KMS-11 (cell line): ENCODE results near the gene TMEM138.

Experiments used
- H2AFZ ChIP-seq: fragments of 200-600 bp; sonication (generic); 2 replicates; pipeline ENCODE4 v1.6.1; 2016; ENCODE audit warnings: antibody characterized with exemption, mixed run types, low read depth
- H3K27ac ChIP-seq: fragments of 200-600 bp; sonication (generic); 2 replicates; pipeline ENCODE4 v1.6.1; 2016; ENCODE audit warnings: mild to moderate bottlenecking, mixed run types
- H3K27me3 ChIP-seq: fragments of 200-600 bp; sonication (generic); 2 replicates; pipeline ENCODE4 v1.6.1; 2017; ENCODE audit warnings: mild to moderate bottlenecking, low read depth, mixed run types, moderate library complexity; ENCODE audit not compliant: insufficient read depth
- H3K36me3 ChIP-seq: fragments of 200-600 bp; sonication (generic); 2 replicates; pipeline ENCODE4 v1.6.1; 2017; ENCODE audit warnings: mild to moderate bottlenecking, mixed run types; ENCODE audit not compliant: insufficient read depth
- H3K4me1 ChIP-seq: fragments of 200-600 bp; sonication (generic); 2 replicates; pipeline ENCODE4 v1.6.1; 2016; ENCODE audit warnings: mild to moderate bottlenecking, low read depth, mixed run types; ENCODE audit not compliant: poor library complexity, severe bottlenecking
- H3K4me2 ChIP-seq: fragments of 200-600 bp; sonication (generic); 2 replicates; pipeline ENCODE4 v1.7.0; 2016; ENCODE audit warnings: mild to moderate bottlenecking, mixed run types
- H3K4me3 ChIP-seq: fragments of 200-600 bp; sonication (generic); IDR thresholded peaks from 2 replicates; pipeline ENCODE4 v1.6.1; 2017; ENCODE audit warnings: low read depth, low read length, mixed read lengths; ENCODE audit not compliant: insufficient read depth
- H3K79me2 ChIP-seq: fragments of 200-600 bp; sonication (generic); 2 replicates; pipeline ENCODE4 v1.6.1; 2016; ENCODE audit warnings: low read depth, mixed run types; ENCODE audit not compliant: insufficient read depth
- H3K9ac ChIP-seq: fragments of 200-600 bp; sonication (generic); 2 replicates; pipeline ENCODE4 v1.6.1; 2016; ENCODE audit warnings: mild to moderate bottlenecking, mixed run types
- H4K20me1 ChIP-seq: fragments of 200-600 bp; sonication (generic); 2 replicates; pipeline ENCODE4 v1.6.1; 2016; ENCODE audit warnings: mild to moderate bottlenecking, mixed run types; ENCODE audit not compliant: insufficient read depth
- TF ChIP-seq, protein P1 (sequence below): fragments of 200-600 bp; sonication (generic); conservative IDR thresholded peaks from 2 replicates; pipeline ENCODE4 v1.6.1; 2017; ENCODE audit warnings: low read depth, mild to moderate bottlenecking, antibody characterized with exemption, low read length, moderate library complexity, mixed read lengths

The TMEM138 gene

DNA sequence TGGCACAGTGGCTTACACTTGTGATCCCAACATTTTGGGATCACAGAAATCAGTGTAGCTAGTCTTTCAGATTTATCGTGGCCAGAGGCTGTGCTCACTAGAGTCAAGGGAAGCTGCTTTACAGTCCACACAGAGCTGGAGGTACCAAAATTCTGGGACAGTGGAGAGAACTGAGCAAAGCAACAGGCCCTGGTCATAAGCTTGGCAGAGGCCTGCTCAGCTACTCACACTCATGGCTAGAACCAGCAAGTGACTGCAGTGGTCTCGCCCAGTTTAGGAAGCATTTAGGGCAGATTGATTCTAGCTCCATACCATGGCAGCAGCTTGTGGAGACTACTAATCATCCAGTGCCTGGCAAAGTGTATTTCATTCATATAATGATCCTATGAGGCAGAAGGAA, 39.0 kb downstream of the TMEM138 start:
- Histone ChIP-seq H3K4me1 (no peaks in the 10 kb centered on the region), H2AFZ (no peak overlapping the region), H3K27ac (peak overlapping the region; percentile 1; the same call in 1 of the 2 replicates), H3K79me2 (no peaks in the 10 kb centered on the region), H3K27me3 (no peaks in the 10 kb centered on the region), H3K9ac (no peak overlapping the region), H4K20me1 (no peaks in the 10 kb centered on the region), H3K4me3 (no peak overlapping the region), H3K36me3 (peaks cover 13% of the 10 kb centered on the region; the same call in 1 of the 2 replicates), H3K4me2 (no peak overlapping the region)
- TF ChIP-seq, protein P1, sequence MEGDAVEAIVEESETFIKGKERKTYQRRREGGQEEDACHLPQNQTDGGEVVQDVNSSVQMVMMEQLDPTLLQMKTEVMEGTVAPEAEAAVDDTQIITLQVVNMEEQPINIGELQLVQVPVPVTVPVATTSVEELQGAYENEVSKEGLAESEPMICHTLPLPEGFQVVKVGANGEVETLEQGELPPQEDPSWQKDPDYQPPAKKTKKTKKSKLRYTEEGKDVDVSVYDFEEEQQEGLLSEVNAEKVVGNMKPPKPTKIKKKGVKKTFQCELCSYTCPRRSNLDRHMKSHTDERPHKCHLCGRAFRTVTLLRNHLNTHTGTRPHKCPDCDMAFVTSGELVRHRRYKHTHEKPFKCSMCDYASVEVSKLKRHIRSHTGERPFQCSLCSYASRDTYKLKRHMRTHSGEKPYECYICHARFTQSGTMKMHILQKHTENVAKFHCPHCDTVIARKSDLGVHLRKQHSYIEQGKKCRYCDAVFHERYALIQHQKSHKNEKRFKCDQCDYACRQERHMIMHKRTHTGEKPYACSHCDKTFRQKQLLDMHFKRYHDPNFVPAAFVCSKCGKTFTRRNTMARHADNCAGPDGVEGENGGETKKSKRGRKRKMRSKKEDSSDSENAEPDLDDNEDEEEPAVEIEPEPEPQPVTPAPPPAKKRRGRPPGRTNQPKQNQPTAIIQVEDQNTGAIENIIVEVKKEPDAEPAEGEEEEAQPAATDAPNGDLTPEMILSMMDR: no peak

DNA sequence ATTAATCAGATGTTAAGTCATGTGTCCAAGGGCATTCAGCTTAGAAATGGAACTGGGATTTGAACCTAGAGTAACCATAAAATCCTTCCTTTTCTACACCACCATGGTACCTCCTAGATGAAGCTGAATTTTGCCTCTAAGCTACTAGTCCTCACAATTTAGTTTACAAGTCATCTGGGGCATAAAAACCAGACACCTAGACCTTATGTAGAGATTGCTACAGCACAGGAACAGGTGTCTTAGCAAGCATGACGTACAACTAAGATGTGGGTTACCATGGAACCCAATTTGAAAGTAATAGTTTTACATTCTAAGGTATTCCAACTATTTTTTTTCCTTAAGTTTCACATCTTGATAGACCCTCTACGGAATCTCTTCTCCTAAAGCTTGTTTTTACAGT, 39.4 kb downstream of the TMEM138 start:
- no peak overlapping the region for H3K9ac ChIP-seq

DNA sequence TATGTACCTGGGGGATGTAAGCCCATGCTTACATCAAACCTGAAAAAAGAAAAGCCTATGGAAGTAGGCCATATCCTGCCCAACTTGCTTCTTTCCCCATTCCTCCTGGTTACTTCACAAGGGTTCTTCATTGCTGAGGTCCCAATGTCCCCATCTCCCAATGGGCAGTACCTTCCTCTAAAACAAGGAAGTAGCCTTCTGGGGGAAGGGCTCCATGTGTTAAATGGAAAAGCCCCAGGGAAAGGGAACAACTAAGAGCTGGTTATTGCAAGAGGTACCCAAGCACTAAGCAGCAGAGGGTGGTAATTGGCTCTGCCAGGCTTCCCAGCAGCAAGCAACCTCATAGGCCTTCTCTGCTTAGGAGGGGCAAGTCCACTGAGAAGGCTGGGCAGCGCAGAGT, 41.5 kb downstream of the TMEM138 start:
- H3K4me1 ChIP-seq: no peaks in the 10 kb centered on the region
- no peak overlapping the region for H3K4me3 ChIP-seq
- no peak overlapping the region for H2AFZ ChIP-seq
- H3K4me2 ChIP-seq: no peak overlapping the region
- no peaks in the 10 kb centered on the region for H4K20me1 ChIP-seq
- TF ChIP-seq, protein P1: no peak
- no peaks in the 10 kb centered on the region for H3K27me3 ChIP-seq
- no peak overlapping the region for H3K27ac ChIP-seq
- no peak overlapping the region for H3K9ac ChIP-seq
- peaks cover 13% of the 10 kb centered on the region; the same call in 1 of the 2 replicates for H3K36me3 ChIP-seq
- H3K79me2 ChIP-seq: no peaks in the 10 kb centered on the region

More for the DNA sequence above, 39.4 kb downstream of the TMEM138 start:
- TF ChIP-seq, protein P1: no peak
- no peak overlapping the region for H3K4me3 ChIP-seq
- H4K20me1 ChIP-seq: no peaks in the 10 kb centered on the region
- H3K27me3 ChIP-seq: no peaks in the 10 kb centered on the region
- peaks cover 13% of the 10 kb centered on the region; the same call in 1 of the 2 replicates for H3K36me3 ChIP-seq
- peak overlapping the region; percentile 1; the same call in 1 of the 2 replicates for H3K27ac ChIP-seq
- no peaks in the 10 kb centered on the region for H3K4me1 ChIP-seq
- no peak overlapping the region for H2AFZ ChIP-seq
- no peak overlapping the region for H3K4me2 ChIP-seq
- H3K79me2 ChIP-seq: no peaks in the 10 kb centered on the region

DNA sequence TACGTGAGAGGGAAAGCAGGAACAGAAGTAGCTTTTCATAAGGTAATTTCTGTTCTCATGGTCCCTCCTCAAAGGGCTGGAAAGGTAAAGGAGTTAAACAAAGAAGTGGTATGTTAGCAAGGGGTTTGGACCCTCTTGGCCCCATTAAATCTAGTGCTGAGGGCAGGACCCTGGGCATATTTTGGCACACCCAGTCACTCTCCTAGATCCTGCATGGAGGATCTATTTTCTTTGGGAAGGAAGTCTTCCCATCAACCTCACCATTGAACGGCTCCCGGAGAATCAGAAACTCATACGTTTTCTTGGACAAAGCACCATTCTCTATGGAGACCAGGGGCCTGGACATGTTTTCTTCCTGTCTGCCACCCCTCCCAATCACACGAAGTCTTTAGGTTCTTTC, 41.9 kb downstream of the TMEM138 start:
- TF ChIP-seq, protein P1: no peak
- H4K20me1 ChIP-seq: no peaks in the 10 kb centered on the region
- H3K79me2 ChIP-seq: no peaks in the 10 kb centered on the region
- H3K27me3 ChIP-seq: no peaks in the 10 kb centered on the region
- H3K36me3 ChIP-seq: peaks cover 13% of the 10 kb centered on the region; the same call in 1 of the 2 replicates
- H3K4me1 ChIP-seq: no peaks in the 10 kb centered on the region
- H3K4me3 ChIP-seq: no peak overlapping the region
- no peak overlapping the region for H3K4me2 ChIP-seq
- H3K9ac ChIP-seq: no peak overlapping the region
- no peak overlapping the region for H3K27ac ChIP-seq
- H2AFZ ChIP-seq: no peak overlapping the region
